Measurements from ENCODE around the gene FIBP.

FIBP gene

DNA sequence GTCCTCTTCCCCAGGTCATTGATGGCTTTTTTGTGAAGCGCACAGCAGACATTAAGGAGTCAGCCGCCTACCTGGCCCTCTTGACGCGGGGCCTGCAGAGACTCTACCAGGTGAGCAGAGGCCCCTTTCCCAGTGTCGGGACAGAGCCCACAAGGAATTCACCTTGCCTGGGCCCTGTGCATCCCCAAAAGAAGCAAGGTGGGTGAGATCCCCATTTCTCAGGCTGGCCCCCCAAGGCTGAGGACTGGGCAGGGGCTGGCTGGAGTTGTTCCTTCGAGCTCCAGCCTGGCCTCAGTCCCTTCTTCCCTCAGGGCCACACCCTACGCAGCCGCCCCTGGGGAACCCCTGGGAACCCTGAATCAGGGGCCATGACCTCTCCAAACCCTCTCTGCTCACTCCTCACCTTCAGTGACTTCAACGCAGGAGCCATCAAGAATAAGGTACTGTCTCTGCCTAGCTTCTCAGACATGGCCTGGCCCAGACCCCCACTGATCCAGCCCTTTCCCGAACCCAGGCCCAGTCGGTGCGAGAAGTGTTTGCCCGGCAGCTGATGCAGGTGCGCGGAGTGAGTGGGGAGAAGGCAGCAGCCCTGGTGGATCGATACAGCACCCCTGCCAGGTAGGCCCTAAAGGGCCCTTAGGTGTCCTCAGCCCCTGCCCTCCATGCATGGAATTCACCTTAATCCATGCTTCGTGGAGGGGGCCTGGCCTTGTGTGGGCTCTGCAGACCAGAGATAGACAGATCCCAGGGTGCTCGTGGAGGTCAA lies 23.4 kb downstream of the FIBP start:
- DNase-seq (ENCODE audit: low spot score): no peak
- TF ChIP-seq, protein P1, sequence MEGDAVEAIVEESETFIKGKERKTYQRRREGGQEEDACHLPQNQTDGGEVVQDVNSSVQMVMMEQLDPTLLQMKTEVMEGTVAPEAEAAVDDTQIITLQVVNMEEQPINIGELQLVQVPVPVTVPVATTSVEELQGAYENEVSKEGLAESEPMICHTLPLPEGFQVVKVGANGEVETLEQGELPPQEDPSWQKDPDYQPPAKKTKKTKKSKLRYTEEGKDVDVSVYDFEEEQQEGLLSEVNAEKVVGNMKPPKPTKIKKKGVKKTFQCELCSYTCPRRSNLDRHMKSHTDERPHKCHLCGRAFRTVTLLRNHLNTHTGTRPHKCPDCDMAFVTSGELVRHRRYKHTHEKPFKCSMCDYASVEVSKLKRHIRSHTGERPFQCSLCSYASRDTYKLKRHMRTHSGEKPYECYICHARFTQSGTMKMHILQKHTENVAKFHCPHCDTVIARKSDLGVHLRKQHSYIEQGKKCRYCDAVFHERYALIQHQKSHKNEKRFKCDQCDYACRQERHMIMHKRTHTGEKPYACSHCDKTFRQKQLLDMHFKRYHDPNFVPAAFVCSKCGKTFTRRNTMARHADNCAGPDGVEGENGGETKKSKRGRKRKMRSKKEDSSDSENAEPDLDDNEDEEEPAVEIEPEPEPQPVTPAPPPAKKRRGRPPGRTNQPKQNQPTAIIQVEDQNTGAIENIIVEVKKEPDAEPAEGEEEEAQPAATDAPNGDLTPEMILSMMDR (IDR thresholded peaks at IDR 0.05): no peak
- Histone ChIP-seq H3K27ac (no peak overlapping the region), H3K4me3 (no peak overlapping the region)

DNA sequence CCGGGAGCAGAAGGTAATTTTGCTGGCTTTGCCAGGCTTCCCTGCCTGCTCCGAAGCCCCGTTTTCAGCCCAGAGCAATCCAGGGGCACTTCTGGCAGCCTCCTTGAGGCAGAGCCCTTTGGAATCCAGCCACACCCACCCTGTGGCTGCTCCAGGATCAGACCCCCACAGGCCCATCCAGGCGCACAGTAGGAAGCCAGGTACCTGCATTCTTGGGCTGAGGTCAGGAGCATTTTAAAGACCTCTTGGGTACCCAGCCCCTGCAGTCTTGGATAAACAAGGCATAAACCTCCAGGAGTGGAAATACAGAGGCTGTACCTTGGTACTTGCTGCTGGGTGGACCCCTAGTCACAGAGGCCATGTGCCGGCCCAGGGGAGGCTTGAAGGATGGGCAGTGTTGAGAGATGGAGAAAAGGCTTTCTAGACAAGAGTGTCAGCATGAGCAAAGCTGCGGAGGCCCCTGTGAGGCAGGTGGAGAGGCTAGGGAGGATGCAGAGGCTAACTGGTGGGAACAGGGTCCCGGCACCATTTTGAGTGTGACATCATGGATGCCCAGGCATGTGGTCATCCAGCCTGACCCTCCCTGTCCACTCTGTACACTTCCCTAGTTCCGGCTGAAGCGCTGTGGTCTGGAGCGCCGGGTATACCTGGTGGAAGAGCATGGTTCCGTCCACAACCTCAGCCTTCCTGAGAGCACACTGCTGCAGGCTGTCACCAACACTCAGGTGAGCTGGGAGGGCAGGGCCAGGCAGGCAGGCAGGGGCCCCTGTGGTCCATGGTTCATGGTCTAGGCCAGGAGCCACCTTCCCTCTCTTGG lies 24.2 kb downstream of the FIBP start:
- TF ChIP-seq, protein P1 (IDR thresholded peaks at IDR 0.05): no peak
- H3K27ac ChIP-seq: peak overlapping the region in 1 of 2 donors; percentile 100

DNA sequence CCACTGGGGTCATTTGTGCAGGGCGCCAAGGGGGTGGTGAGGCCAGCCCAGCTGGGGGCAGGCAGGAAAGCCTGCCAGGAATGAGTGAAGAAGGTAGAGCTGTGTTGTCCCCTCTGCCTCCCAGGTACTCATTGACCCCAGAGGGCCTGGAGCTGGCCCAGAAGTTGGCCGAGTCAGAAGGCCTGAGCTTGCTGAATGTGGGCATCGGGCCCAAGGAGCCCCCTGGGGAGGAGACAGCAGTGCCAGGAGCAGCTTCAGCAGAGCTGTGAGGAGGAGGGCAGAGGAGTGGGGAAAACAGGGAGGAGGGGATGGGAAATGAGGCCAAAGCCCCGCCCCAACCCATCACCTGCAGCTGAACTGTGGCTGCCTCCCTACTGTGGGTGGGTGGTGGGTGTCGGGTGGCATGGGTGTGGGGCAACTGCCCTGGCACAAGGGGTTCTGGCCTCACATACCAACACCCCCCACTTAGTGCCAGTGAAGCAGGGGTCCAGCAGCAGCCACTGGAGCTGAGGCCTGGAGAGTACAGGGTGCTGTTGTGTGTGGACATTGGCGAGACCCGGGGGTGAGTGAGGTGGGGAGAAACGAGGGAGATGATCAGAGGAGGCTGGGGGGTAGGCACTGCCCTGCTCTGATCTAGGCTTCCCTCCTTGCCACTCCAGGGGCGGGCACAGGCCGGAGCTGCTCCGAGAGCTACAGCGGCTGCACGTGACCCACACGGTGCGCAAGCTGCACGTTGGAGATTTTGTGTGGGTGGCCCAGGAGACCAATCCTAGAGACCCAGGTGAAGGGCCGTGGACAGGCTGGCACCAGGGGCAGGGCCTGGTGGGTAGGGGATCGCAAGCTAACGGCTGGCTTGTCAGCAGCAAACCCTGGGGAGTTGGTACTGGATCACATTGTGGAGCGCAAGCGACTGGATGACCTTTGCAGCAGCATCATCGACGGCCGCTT lies 25.1 kb downstream of the FIBP start:
- TF ChIP-seq, protein P1 (IDR thresholded peaks at IDR 0.05): no peak
- DNase-seq (ENCODE audit: low spot score): peak; percentile 73
- Histone ChIP-seq H3K27ac (peak overlapping the region in 1 of 2 donors; percentile 100), H3K4me3 (no peak overlapping the region)

More for the DNA sequence above, 24.2 kb downstream of the FIBP start:
- peak; percentile 68 for DNase-seq (ENCODE audit: low spot score)
- H3K4me3 ChIP-seq: no peak overlapping the region

DNA sequence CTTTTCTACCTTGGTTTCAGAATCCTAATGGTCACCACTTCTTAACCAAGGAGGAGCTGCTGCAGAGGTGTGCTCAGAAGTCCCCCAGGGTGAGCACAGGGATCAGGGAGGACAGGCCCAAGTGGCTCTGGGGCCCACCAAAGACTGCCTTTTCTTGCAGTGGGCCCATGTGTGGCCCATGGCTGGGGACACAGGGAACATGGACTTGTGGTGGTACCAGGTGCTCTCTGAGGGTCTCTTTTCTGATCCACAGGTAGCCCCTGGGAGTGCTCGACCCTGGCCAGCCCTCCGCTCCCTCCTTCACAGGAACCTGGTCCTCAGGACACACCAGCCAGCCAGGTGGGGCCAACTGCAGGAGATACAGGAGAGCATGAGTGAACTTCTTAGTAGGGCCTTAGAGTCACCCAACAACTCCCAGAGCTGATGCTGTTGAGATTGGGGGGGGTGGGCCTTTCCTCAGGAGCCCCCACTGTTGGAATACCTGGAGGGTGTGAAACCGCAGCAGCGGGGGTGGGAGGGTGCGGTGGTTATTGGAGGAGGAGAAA lies 26.0 kb downstream of the FIBP start:
- TF ChIP-seq, protein P1 (IDR thresholded peaks at IDR 0.05): no peak
- peak overlapping the region; percentile 98 for H3K4me3 ChIP-seq
- H3K27ac ChIP-seq: peak overlapping the region in 1 of 2 donors; percentile 100
- DNase-seq (ENCODE audit: low spot score): peak; percentile 74

DNA sequence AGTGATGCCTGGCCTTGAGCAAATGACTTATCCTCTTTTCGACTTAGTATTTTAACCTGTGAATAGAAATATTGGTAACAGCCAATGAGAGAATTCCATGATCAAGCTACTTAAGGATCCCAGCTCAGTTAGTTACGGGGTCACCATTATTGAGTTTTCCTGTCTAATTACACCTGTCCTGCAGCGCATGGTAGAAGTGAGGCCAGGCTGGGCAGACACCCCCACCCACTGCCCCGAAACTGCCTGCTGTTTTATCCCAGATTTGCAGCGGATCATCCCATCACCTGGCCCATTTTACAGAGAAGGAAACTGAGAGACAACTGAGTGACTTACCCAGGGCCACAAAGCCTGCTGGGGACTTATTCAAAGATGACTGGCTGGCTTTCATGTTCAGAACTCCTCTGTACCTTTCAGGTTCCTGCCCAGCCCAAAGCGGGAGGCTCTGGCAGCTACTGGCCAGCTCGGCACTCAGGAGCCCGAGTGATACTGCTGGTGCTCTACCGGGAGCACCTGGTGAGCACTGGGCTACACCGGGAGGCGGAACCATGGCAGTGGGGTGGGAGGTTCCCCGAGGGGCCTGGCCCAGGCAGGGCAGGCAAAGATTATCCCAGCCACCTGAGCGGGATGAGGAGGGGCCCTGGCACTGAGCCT lies 26.6 kb downstream of the FIBP start:
- no peak for DNase-seq (ENCODE audit: low spot score)
- Histone ChIP-seq H3K27ac (peak overlapping the region; percentile 92 to 100), H3K4me3 (peak overlapping the region; percentile 98)
- TF ChIP-seq, protein P1 (IDR thresholded peaks at IDR 0.05): no peak

DNA sequence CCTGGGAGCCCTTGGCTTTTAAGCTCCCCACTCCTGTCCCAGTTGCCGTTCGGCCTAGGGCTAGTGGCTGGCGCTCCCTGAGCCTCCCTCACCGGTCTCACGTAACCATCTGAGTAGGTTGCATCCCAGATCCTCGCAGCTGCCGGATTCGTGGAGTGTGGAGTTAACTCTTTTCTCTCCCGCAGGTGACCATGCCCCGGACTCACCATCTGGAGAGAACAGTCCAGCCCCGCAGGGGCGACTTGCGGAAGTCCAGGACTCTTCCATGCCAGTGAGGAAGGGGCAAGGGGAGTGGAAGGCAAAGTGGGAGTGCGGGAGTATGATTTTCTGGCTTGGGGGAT lies 27.1 kb downstream of the FIBP start:
- peak overlapping the region; percentile 98 for H3K4me3 ChIP-seq
- TF ChIP-seq, protein P1 (IDR thresholded peaks at IDR 0.05): no peak
- DNase-seq (ENCODE audit: low spot score): peak; percentile 80
- H3K27ac ChIP-seq: peak overlapping the region; percentile 92 to 100

Data from coronary artery (tissue), 2 donors.